Measurements from ENCODE around the gene TKT.

TKT gene

GRCh38 chr3:53198256-53198977 lies 57.4 kb downstream of the TKT start:
- DNase-seq (ENCODE audit: low read depth in 2 of 2, low spot score in 1 of 2) = no peak

DNA sequence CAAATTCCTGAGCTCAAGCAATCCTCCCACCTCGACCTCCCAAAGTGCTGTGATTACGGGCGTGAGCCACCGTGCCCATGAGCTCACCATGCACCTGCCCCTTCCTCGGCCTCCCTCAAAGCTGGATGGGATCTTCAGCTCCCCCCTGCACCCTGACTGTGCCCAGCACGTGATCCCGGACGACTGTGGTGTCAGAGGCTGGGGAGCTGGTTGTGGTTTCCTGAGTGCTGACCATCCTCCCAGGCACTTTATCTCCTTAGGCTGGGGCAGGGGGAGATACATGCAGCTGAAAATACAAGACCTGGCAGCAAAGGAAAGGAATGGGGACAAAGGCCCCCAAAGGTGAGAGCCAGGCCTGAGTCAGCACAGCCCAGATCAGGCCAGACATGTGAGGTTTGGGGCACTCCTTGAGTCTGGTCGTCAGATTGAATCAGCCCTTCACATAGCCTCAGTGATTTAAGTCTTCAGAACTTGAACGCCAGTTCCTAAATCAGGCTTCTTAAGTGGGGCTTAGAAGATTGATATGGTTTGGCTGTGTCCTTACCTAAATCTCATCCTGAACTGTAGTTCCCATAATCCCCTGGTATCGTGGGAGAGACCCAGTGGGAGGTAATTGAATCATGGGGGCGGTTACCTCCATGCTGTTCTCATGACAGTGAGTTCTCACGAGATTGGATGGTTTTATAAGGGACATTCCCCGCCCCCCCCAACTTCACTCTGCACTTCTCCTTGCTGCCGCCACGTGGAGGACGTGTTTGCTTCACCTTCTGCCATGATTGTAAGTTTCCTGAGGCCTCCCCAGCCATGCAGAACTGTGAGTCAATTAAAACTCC lies 59.0 kb downstream of the TKT start:
- DNase-seq (ENCODE audit: low read depth in 2 of 2, low spot score in 1 of 2) = peak in 1 of 2 donors; percentile 9

- peak; percentile 14 to 23 for DNase-seq (ENCODE audit: low read depth in 2 of 2, low spot score in 1 of 2)
Measured at GRCh38 chr3:53195602-53196574, 59.9 kb downstream of the TKT start.

DNA sequence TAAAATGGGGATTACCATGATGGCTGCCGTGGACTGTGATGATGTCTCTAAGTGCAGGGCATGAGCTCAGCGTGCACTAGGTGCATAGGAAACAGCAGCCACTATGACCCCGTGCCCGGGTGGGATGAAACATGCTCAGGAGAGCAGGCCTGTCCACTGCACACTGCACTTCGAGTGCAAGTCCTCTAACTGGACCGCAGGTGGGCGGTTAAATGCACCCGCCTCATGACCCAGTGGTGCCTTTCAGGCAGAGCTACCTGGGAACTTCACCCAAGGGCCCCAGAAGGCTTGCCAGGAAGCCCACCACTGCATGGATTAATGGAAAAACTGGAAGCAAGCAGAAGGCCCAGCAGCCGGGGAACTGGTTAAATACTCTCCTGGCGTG lies 60.8 kb downstream of the TKT start:
- no peak for DNase-seq (ENCODE audit: low read depth in 2 of 2, low spot score in 1 of 2)

DNA sequence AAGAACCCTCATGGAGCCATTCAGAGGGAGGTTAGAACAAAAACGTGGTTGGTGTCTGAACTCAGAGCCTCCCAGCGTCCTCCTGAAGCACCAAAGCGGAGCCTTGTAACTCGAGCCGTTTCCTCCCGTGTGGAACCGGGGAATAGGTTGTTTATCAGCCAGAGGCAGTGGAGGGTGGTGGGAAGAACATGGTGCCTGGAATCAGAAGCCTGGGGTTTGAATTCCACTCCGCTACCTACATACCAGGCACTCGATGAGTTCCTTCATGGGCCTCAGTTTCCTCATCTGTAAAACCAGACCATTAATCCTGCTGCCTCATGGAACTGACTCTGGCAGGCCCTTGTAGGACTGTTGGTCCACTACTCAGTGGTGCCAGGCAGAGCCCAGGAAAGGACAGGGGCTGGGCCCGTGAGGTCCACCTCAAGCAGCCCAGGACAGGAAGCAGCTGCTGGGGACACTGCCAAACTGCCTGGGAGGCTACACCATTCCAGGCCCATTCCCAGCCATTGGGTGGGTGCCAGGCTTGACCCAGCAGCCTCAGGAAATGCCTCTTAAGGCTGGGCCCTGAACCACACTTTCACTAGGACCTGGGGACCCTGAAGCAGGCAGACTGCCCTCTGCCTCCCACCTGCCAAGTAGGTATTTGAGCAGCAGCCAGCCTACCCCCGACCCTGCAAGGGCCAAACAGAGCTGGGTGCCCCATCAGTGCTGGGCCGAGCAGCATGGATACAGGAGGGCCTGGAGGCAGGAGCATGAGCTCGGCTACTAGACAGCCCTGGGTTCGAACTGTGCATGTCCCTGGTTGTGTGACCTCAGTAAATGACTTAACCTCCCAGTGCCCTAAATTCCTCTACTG lies 61.4 kb downstream of the TKT start:
- no peak for DNase-seq (ENCODE audit: low read depth in 2 of 2, low spot score in 1 of 2)

DNA sequence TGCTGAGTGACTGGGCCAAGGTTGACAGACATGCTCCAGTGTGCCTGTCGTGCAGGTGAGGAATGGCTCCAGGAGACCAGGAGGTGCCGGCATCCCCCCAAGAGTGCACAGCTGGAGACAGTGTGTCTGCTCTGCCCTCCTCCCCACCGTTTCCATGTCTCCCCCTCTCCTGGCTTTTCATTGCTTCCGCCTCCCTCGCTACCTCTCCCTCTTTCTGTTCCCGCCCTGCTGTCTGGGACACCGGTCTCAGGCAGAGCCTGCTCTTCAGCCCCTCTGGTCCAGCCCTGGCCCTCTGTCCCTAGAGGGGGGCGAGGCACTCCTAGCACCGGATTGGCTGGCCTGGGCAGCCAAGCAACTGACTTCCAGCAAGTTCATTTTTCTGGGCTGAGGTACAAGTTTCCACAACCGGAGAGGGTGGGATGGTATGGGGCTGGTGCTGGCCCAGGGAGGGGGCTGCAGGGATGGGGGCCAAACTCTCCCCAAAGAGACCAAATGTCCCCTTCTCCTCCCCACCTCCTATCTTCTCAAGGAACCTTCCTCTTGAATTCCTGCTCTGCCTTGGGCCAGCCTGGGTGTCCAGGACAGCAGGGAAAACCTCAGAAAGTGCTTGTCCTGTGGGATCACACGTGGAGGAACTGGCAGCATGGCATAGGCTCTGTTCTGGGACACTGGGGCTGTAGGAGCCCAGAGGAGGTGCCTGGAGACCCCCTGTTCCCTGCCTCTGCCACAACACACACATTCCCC lies 62.2 kb downstream of the TKT start:
- DNase-seq (ENCODE audit: low read depth in 2 of 2, low spot score in 1 of 2) = no peak

DNA sequence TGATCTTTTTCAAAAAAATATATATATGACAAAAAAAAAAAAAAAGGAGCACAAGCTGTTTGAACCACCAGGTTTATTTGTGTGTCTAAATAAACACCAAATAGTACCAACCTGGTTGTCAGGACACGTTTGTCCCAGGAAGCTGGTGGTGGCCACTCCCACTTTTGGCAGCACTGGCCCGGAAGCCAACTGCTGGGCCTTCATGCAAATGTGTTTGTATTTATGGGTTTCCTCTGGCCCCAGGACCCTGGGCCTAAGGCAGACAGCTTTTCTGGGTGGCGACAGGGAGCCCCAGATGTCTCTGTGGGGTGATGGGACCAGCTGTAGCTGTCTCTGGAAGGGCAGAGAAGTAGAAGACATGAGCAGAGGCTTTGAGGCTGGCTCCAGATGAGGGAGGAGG lies 63.2 kb downstream of the TKT start:
- no peak for DNase-seq (ENCODE audit: low read depth in 2 of 2, low spot score in 1 of 2)

DNA sequence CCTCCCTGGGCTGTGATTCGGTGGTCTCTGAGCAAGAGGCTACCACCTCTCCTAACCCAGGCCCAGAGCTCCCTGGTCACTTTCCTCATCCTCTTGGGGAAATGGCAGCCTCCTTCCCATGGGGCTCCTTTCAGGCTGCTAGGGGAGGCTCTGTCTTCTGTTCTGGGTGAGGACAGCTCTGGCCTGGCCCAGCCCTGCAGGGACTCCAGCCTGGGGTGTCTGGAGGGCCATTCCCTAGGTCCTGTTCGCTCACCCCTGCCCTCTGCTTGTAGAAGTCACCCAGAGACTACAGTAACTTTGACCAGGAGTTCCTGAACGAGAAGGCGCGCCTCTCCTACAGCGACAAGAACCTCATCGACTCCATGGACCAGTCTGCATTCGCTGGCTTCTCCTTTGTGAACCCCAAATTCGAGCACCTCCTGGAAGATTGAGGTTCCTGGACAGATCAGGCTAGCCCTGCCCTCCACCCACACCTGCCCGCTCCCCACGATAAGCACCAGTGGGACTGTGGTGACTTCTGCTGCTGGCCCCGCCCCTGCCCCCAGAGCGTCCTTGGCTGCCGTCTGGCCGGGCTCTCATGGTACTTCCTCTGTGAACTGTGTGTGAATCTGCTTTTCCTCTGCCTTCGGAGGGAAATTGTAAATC lies 63.9 kb downstream of the TKT start:
- DNase-seq (ENCODE audit: low read depth in 2 of 2, low spot score in 1 of 2) = no peak

- no peak for DNase-seq (ENCODE audit: low read depth in 2 of 2, low spot score in 1 of 2)
Measured at GRCh38 chr3:53190659-53191058, 65.2 kb downstream of the TKT start.

- no peak for DNase-seq (ENCODE audit: low read depth in 2 of 2, low spot score in 1 of 2)
Measured at GRCh38 chr3:53189276-53189675, 66.5 kb downstream of the TKT start.

- DNase-seq (ENCODE audit: low read depth in 2 of 2, low spot score in 1 of 2) = no peak
Measured at GRCh38 chr3:53188720-53189119, 67.1 kb downstream of the TKT start.

DNA sequence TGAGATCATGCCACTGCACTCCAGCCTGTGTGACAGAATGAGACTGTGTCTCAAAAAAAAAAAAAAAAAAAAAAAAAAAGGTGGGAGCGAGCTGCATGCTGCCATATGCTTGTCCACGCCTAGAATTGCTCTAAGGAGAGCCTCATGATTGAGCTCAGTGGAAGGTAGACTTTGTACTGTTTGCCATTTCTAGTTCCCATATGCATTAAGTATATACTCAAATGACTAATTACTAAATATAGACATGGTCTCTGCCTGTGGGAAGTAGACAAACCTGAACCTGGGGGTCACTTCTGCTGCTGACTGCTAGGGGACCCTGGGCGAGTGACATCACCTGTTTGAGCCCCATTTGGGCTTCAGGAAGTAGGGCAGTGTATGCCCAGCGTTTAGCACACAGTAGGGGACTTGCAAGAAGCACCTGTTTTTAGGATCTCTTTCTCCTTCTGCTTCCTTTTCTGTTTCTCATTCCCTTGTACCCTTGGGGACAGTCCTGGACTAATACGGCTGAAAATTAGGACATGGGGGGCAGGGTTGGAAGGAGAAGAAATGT lies 67.6 kb downstream of the TKT start:
- DNase-seq (ENCODE audit: low read depth in 2 of 2, low spot score in 1 of 2) = no peak

- no peak for DNase-seq (ENCODE audit: low read depth in 2 of 2, low spot score in 1 of 2)
Measured at GRCh38 chr3:53187430-53187829, 68.4 kb downstream of the TKT start.

- DNase-seq (ENCODE audit: low read depth in 2 of 2, low spot score in 1 of 2) = no peak
Measured at GRCh38 chr3:53186726-53187125, 69.1 kb downstream of the TKT start.

DNA sequence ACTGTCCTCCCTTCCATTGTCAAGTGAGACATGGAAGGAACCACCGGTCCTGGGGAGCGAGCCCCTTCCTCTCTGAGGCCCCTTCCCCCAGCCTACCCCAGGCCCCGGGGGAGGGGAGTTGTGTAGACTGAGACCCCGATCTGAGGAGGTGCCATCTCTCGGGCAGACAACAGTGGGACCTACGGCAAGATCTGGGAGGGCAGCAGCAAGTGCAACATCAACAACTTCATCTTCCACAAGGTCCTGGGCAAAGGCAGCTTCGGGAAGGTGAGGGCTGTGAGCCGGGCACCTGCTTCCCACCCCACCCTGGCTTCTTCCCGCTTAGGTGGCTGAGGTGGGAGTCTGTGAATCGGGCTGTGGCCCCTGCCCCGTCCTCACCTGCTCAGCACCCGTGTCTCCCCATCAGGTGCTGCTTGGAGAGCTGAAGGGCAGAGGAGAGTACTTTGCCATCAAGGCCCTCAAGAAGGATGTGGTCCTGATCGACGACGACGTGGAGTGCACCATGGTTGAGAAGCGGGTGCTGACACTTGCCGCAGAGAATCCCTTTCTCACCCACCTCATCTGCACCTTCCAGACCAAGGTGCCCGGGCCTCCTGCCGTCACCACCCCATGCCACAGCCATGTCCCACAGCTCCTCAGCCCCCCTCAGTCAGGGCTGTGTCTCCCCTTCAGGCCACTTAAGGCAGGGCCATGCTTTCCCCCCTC lies 69.9 kb downstream of the TKT start:
- DNase-seq (ENCODE audit: low read depth in 2 of 2, low spot score in 1 of 2) = no peak

- DNase-seq (ENCODE audit: low read depth in 2 of 2, low spot score in 1 of 2) = no peak
Measured at GRCh38 chr3:53184701-53185100, 71.1 kb downstream of the TKT start.

- no peak for DNase-seq (ENCODE audit: low read depth in 2 of 2, low spot score in 1 of 2)
Measured at GRCh38 chr3:53183514-53183913, 72.3 kb downstream of the TKT start.

DNA sequence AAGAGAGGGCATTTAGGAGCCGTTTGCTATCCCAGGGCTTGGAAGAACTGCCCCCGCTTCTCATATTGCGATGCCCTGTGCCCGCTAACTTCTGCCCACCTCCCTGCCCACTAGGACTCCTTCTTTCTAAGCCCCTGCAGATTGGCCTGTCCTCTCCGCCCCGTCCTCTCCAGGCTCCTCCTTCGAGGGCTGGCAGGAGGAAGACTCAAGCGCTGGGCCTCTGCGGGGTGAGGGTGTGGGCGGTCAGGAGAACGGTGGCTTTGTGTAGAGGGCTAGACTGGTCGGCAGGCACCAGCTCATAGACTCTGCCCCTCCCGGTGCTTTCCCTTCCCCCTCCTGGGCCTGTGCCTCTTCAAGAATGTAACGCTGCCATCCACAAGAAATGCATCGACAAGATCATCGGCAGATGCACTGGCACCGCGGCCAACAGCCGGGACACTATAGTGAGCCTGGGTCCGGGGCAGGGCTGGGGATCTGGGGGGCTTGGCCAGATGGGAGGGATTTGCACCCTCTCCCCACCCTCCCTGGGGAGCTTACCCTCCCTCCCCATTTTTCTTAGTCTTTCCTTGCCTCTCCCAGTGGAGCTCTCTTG lies 73.0 kb downstream of the TKT start:
- no peak for DNase-seq (ENCODE audit: low read depth in 2 of 2, low spot score in 1 of 2)
